ENCODE data around the gene FDXACB1.
"Not testable (repeated sequence)": the region's sequence is repeated elsewhere in the genome, so short reads cannot be mapped to it uniquely, and the experiment has no call there.

FDXACB1 gene

DNA sequence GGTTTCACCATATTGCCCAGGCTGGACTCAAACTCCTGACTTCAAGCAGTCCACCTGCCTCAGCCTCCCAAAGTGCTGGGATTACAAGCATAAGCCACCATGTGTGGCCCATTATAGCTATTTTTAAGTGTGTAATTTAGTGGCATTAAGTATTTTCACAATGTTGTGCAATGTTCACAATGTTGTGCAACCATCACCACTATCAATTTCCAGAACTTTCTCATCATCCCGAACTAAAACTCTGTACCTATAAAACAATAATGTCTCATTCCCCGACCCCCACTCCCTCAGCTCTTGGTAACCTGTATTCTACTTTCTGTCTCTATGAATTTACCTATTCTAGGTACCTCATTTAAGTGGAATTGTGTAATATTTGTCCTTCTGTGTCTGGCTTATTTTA, 7.9 kb upstream of the FDXACB1 start:
- no peak overlapping the region for H3K9ac ChIP-seq (ENCODE audit: low read depth, low read length)
- H3K4me3 ChIP-seq (ENCODE audit: low read depth, low read length) = no peak overlapping the region
- H3K4me1 ChIP-seq (ENCODE audit: control insufficient read depth, insufficient read depth, low read length) = no peaks in the 10 kb centered on the region
- H3K9me3 ChIP-seq (ENCODE audit: control insufficient read depth, insufficient read depth, low read length) = no peaks in the 10 kb centered on the region
- no peaks in the 10 kb centered on the region for H3K36me3 ChIP-seq (ENCODE audit: control insufficient read depth, insufficient read depth, low read length)
- no peaks in the 10 kb centered on the region for H3K27me3 ChIP-seq (ENCODE audit: control insufficient read depth, insufficient read depth, low read length)

DNA sequence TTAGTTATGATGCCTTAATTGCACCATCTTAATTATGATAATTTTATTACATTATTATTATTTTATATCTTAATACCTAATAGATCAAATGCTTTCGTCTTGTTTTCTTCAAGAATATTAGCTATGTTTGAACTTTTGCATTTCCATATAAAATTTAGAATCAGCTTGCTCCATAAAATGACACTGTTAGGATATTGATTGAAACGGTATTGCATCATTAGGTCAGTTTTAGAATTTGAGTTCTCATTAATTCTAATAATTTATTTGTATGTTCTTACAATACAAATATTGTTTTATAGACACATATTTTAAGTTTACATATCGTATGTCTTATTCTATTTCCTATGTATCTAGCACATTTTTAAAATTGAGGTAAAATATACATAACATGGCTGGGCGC, 7.1 kb upstream of the FDXACB1 start:
- no peaks in the 10 kb centered on the region for H3K4me1 ChIP-seq (ENCODE audit: control insufficient read depth, insufficient read depth, low read length)
- H3K36me3 ChIP-seq (ENCODE audit: control insufficient read depth, insufficient read depth, low read length) = no peaks in the 10 kb centered on the region
- no peak overlapping the region for H3K9ac ChIP-seq (ENCODE audit: low read depth, low read length)
- no peaks in the 10 kb centered on the region for H3K9me3 ChIP-seq (ENCODE audit: control insufficient read depth, insufficient read depth, low read length)
- no peak overlapping the region for H3K4me3 ChIP-seq (ENCODE audit: low read depth, low read length)
- no peaks in the 10 kb centered on the region for H3K27me3 ChIP-seq (ENCODE audit: control insufficient read depth, insufficient read depth, low read length)

- not testable (repeated sequence) for H3K36me3 ChIP-seq (ENCODE audit: control insufficient read depth, insufficient read depth, low read length); H3K9me3 ChIP-seq (ENCODE audit: control insufficient read depth, insufficient read depth, low read length); H3K4me1 ChIP-seq (ENCODE audit: control insufficient read depth, insufficient read depth, low read length); H3K27me3 ChIP-seq (ENCODE audit: control insufficient read depth, insufficient read depth, low read length); H3K9ac ChIP-seq (ENCODE audit: low read depth, low read length); H3K4me3 ChIP-seq (ENCODE audit: low read depth, low read length)
Observed at GRCh38 chr11:111885053-111885452, 6.1 kb upstream of the FDXACB1 start.

GRCh38 chr11:111882202-111882601, 3.2 kb upstream of the FDXACB1 start:
- Histone ChIP-seq H3K36me3 (ENCODE audit: control insufficient read depth, insufficient read depth, low read length) (no peaks in the 10 kb centered on the region), H3K27me3 (ENCODE audit: control insufficient read depth, insufficient read depth, low read length) (no peaks in the 10 kb centered on the region), H3K9ac (ENCODE audit: low read depth, low read length) (no peak overlapping the region), H3K9me3 (ENCODE audit: control insufficient read depth, insufficient read depth, low read length) (no peaks in the 10 kb centered on the region), H3K4me3 (ENCODE audit: low read depth, low read length) (no peak overlapping the region), H3K4me1 (ENCODE audit: control insufficient read depth, insufficient read depth, low read length) (no peaks in the 10 kb centered on the region)

DNA sequence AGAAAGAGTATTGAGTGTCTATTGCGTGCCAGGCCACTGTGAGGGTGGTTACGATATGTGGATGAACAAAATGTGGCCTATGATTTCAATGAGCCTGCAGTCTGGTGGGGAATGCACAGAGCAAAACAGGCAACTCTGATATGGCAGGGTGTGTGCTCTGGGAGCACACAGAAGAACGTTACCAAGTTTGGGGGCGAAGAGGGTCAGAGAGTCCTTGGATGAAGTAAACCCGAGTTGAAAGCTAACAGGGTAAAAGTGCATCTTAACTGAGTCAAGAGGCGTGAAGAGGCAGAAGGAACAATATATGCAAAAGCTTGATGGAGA, 634 bp upstream of the FDXACB1 start:
- Histone ChIP-seq H3K36me3 (ENCODE audit: control insufficient read depth, insufficient read depth, low read length) (no peaks in the 10 kb centered on the region), H3K9ac (ENCODE audit: low read depth, low read length) (peak overlapping the region; percentile 56), H3K4me3 (ENCODE audit: low read depth, low read length) (peak overlapping the region; percentile 78)

DNA sequence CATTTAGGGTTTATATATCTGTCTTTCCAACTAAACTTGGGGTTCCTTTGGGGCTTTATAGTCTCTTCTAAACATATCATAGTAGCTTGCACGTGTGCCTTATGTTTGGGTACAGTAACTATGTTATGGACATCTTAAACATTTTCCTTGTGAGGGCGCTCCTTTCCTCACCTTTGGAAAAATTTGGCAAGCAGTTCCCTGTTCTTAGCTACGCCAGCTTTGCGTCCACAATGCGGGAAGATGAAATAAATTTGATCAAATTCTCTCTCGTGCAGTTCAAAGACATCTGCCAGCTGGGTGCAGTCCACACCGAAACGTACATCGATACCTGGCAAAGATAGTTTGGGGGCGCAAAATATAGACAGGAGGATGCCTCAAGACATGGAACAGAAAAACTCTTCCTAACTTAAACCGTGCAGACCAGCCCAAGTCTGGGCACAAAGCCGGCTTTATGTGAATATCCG, 548 bp downstream of the FDXACB1 start:
- Histone ChIP-seq H3K9me3 (ENCODE audit: control insufficient read depth, insufficient read depth, low read length) (no peaks in the 10 kb centered on the region), H3K4me3 (ENCODE audit: low read depth, low read length) (peak overlapping the region; percentile 78), H3K9ac (ENCODE audit: low read depth, low read length) (peak overlapping the region; percentile 67), H3K4me1 (ENCODE audit: control insufficient read depth, insufficient read depth, low read length) (no peaks in the 10 kb centered on the region), H3K36me3 (ENCODE audit: control insufficient read depth, insufficient read depth, low read length) (no peaks in the 10 kb centered on the region), H3K27me3 (ENCODE audit: control insufficient read depth, insufficient read depth, low read length) (no peaks in the 10 kb centered on the region)

More for the DNA sequence above, 634 bp upstream of the FDXACB1 start:
- Histone ChIP-seq H3K4me1 (ENCODE audit: control insufficient read depth, insufficient read depth, low read length) (no peaks in the 10 kb centered on the region), H3K27me3 (ENCODE audit: control insufficient read depth, insufficient read depth, low read length) (no peaks in the 10 kb centered on the region), H3K9me3 (ENCODE audit: control insufficient read depth, insufficient read depth, low read length) (no peaks in the 10 kb centered on the region)

DNA sequence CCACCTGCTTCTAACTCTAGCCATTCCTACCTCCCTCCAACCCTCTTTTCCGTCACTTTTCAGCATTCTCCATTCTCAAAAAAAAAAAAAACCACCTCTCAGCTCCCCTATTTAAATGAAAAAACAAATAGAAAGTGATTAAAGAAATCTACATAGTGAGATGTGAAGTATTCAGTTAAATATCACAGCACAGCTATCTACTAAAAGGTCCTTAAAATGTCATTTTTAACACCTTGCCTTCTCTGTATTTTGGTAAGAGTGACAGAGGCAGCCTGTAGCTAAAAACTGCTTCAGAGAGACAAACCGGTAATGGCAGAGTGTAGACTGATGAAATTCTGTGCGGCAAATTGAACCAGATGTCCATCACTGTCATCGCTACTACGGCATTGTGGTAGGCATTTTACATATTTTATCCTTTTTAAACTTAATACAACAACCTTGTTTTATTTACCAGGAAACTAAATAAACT, 7.2 kb downstream of the FDXACB1 start:
- H3K36me3 ChIP-seq (ENCODE audit: control insufficient read depth, insufficient read depth, low read length) = no peaks in the 10 kb centered on the region

GRCh38 chr11:111870886-111871692, 7.9 kb downstream of the FDXACB1 start, which contains the start of gene ALG9:
Gene ALG9 (minus strand): TSS chr11:111871581. CDS start chr11:111871482, 99 bp downstream.
- Histone ChIP-seq H3K27me3 (ENCODE audit: control insufficient read depth, insufficient read depth, low read length) (no peaks in the 10 kb centered on the region), H3K4me1 (ENCODE audit: control insufficient read depth, insufficient read depth, low read length) (no peaks in the 10 kb centered on the region), H3K36me3 (ENCODE audit: control insufficient read depth, insufficient read depth, low read length) (no peaks in the 10 kb centered on the region), H3K4me3 (ENCODE audit: low read depth, low read length) (peak within 1 kb of the TSS; percentile 97), H3K9ac (ENCODE audit: low read depth, low read length) (peak within 1 kb of the TSS; percentile 79), H3K9me3 (ENCODE audit: control insufficient read depth, insufficient read depth, low read length) (no peaks in the 10 kb centered on the region)

More for the DNA sequence above, 7.2 kb downstream of the FDXACB1 start:
- Histone ChIP-seq H3K4me1 (ENCODE audit: control insufficient read depth, insufficient read depth, low read length) (no peaks in the 10 kb centered on the region), H3K9ac (ENCODE audit: low read depth, low read length) (peak overlapping the region; percentile 79), H3K9me3 (ENCODE audit: control insufficient read depth, insufficient read depth, low read length) (no peaks in the 10 kb centered on the region), H3K27me3 (ENCODE audit: control insufficient read depth, insufficient read depth, low read length) (no peaks in the 10 kb centered on the region), H3K4me3 (ENCODE audit: low read depth, low read length) (peak overlapping the region; percentile 97)

DNA sequence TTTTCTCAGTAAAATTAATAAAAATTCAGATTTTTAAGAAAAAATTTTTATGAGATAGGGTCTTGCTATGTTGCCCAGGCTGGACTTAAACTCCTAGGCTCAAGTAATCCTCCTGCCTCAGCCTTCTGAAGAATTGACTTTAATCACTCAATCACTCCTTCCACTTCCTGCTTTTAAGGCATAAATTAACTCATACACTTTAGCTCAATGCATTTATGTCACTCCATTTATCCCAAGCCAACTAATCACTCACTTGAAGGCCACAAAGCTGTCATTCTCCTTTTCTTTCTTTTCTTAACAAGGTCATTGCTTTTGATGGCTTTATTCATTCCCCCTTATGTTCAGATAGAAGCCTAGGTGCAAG, 8.5 kb downstream of the FDXACB1 start:
- H3K9ac ChIP-seq (ENCODE audit: low read depth, low read length) = no peak overlapping the region
- no peaks in the 10 kb centered on the region for H3K27me3 ChIP-seq (ENCODE audit: control insufficient read depth, insufficient read depth, low read length)
- no peaks in the 10 kb centered on the region for H3K9me3 ChIP-seq (ENCODE audit: control insufficient read depth, insufficient read depth, low read length)
- no peaks in the 10 kb centered on the region for H3K4me1 ChIP-seq (ENCODE audit: control insufficient read depth, insufficient read depth, low read length)
- peak overlapping the region; percentile 97 for H3K4me3 ChIP-seq (ENCODE audit: low read depth, low read length)
- no peaks in the 10 kb centered on the region for H3K36me3 ChIP-seq (ENCODE audit: control insufficient read depth, insufficient read depth, low read length)

DNA sequence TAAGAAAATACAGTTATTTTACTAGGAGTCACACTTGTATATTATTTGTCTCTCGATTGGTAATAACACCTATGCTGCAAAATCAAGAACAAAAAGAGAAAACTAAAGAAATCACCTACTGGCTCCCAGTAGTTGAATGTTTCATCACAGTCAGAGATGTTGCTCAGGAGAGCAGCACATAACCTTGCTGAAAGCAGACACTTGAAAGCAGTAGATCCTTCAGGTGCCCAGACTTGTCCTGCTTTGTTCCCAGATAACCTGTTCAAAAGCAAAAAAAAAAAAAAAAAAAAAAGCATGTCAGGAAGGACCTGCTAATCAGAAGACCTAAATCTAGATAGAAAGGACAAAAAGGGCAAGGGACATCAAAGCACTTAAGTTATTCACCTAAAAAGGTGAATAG, 8.9 kb downstream of the FDXACB1 start:
- no peak overlapping the region for H3K9ac ChIP-seq (ENCODE audit: low read depth, low read length)
- H3K9me3 ChIP-seq (ENCODE audit: control insufficient read depth, insufficient read depth, low read length) = no peaks in the 10 kb centered on the region
- H3K27me3 ChIP-seq (ENCODE audit: control insufficient read depth, insufficient read depth, low read length) = no peaks in the 10 kb centered on the region
- H3K4me3 ChIP-seq (ENCODE audit: low read depth, low read length) = no peak overlapping the region
- no peaks in the 10 kb centered on the region for H3K36me3 ChIP-seq (ENCODE audit: control insufficient read depth, insufficient read depth, low read length)
- no peaks in the 10 kb centered on the region for H3K4me1 ChIP-seq (ENCODE audit: control insufficient read depth, insufficient read depth, low read length)

DNA sequence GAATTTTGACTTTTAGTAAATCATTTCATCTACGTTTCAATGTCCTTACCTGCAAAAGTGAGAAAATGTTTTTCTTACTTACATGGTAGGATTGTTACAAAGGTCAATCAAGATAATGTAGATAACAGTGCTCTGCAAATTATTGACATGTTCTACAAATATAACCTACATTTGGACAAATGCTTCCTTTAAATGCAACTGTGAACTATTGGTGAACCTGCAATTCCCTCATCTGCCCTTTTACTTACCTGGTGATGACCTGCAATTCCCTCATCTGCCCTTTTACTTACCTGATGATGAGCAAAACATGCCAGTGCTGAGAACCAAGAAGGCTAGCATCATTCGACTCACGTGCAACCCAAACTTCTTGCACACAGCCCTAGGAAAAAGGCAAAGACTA, 18.7 kb downstream of the FDXACB1 start:
- H3K36me3 ChIP-seq (ENCODE audit: control insufficient read depth, insufficient read depth, low read length) = no peaks in the 10 kb centered on the region
- no peaks in the 10 kb centered on the region for H3K4me1 ChIP-seq (ENCODE audit: control insufficient read depth, insufficient read depth, low read length)
- no peaks in the 10 kb centered on the region for H3K27me3 ChIP-seq (ENCODE audit: control insufficient read depth, insufficient read depth, low read length)
- H3K9me3 ChIP-seq (ENCODE audit: control insufficient read depth, insufficient read depth, low read length) = no peaks in the 10 kb centered on the region
- H3K9ac ChIP-seq (ENCODE audit: low read depth, low read length) = no peak overlapping the region
- no peak overlapping the region for H3K4me3 ChIP-seq (ENCODE audit: low read depth, low read length)

DNA sequence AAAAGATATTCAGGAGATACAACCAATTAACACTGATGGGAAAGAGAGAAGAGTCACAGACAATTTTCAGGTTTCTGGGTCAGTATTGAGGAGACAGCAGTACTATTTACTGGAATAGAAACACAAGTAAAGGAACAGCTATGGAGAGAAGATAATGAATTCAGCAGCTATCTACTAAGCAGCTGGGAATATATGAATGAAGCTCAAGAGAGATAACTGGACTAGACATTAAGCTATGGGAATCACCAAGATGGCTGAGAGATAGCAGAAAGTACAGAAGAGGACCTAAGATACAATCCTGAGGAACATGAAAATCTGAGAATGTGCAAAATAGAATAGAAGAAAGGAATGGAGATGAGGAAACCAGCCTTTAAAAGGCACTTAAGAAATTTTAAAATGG, 23.5 kb downstream of the FDXACB1 start:
- no peaks in the 10 kb centered on the region for H3K36me3 ChIP-seq (ENCODE audit: control insufficient read depth, insufficient read depth, low read length)

More for the DNA sequence above, 23.5 kb downstream of the FDXACB1 start:
- Histone ChIP-seq H3K4me3 (ENCODE audit: low read depth, low read length) (no peak overlapping the region), H3K27me3 (ENCODE audit: control insufficient read depth, insufficient read depth, low read length) (no peaks in the 10 kb centered on the region), H3K9me3 (ENCODE audit: control insufficient read depth, insufficient read depth, low read length) (no peaks in the 10 kb centered on the region), H3K9ac (ENCODE audit: low read depth, low read length) (no peak overlapping the region), H3K4me1 (ENCODE audit: control insufficient read depth, insufficient read depth, low read length) (no peaks in the 10 kb centered on the region)

All from iPS-15b (cell line).